22Rv1 (cell line): ENCODE results near the gene PHACTR1.
"Not testable (repeated sequence)": the region's sequence is repeated elsewhere in the genome, so short reads cannot be mapped to it uniquely, and the experiment has no call there.

Experiments used
- ZFX ChIP-seq: fragments of 450-650 bp; IDR thresholded peaks from 2 replicates; pipeline ENCODE4 v1.6.1; 2017; ENCODE audit warnings: antibody characterized with exemption, borderline replicate concordance
- TF ChIP-seq, protein P1 (sequence below): fragments of 450-650 bp; IDR thresholded peaks from 2 replicates; pipeline ENCODE4 v1.5.1; 2017; ENCODE audit warnings: mild to moderate bottlenecking

- TF ChIP-seq, protein P1, sequence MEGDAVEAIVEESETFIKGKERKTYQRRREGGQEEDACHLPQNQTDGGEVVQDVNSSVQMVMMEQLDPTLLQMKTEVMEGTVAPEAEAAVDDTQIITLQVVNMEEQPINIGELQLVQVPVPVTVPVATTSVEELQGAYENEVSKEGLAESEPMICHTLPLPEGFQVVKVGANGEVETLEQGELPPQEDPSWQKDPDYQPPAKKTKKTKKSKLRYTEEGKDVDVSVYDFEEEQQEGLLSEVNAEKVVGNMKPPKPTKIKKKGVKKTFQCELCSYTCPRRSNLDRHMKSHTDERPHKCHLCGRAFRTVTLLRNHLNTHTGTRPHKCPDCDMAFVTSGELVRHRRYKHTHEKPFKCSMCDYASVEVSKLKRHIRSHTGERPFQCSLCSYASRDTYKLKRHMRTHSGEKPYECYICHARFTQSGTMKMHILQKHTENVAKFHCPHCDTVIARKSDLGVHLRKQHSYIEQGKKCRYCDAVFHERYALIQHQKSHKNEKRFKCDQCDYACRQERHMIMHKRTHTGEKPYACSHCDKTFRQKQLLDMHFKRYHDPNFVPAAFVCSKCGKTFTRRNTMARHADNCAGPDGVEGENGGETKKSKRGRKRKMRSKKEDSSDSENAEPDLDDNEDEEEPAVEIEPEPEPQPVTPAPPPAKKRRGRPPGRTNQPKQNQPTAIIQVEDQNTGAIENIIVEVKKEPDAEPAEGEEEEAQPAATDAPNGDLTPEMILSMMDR = not testable (repeated sequence)
- not testable (repeated sequence) for TF ChIP-seq ZFX
Observed at GRCh38 chr6:13243745-13244144, 527.2 kb downstream of the PHACTR1 start.
